Renal cortex interstitium (tissue), 11 donors: Measurements from ENCODE around the gene DENND4A. TPM values are rescaled to one million over a fixed set of nuclear protein-coding genes. Genes with fewer than 3 reads are reported as not detected.
"Not testable (repeated sequence)": the region's sequence is repeated elsewhere in the genome, so short reads cannot be mapped to it uniquely, and the experiment has no call there.

Source experiments
- DNase-seq, 11 donors: peaks; one replicate each; pipeline ENCODE4 v3.0.0-alpha.2; 2013; ENCODE audit warnings: low read depth in 9 of 11, low spot score in 4 of 11; ENCODE audit errors: extremely low read depth in 1 of 11
- polyA plus RNA-seq, 3 donors: library from polyadenylated mRNA; unstranded; fragments of 120-200 nt; gene quantifications; one replicate each; pipeline ENCODE4 v1.2.1, GENCODE V29; 2013; ENCODE audit not compliant: insufficient read length in 3 of 3

DENND4A gene
- polyA plus RNA-seq, 3 donors, result 14.8 to 21.2 (median 17.0) TPM

GRCh38 chr15:65623103-65623502, 169.0 kb downstream of the DENND4A start:
- DNase-seq, result no peak

- no peak for DNase-seq
Measured at GRCh38 chr15:65621638-65622037, 170.5 kb downstream of the DENND4A start, which contains the start of gene SLC24A1. Gene SLC24A1 (plus strand): TSS chr15:65621938. CDS start chr15:65624081, 2,143 bp downstream.

GRCh38 chr15:65620833-65621232, 171.3 kb downstream of the DENND4A start:
- DNase-seq, result no peak

- no peak for DNase-seq
Measured at GRCh38 chr15:65619626-65620290, 172.3 kb downstream of the DENND4A start.

- no peak for DNase-seq
Measured at GRCh38 chr15:65618560-65619109, 173.5 kb downstream of the DENND4A start.

- not testable (repeated sequence) for DNase-seq
Measured at GRCh38 chr15:65615887-65616286, 176.2 kb downstream of the DENND4A start.

GRCh38 chr15:65612949-65613744, 178.9 kb downstream of the DENND4A start:
- DNase-seq, result no peak

GRCh38 chr15:65612616-65612946, 179.5 kb downstream of the DENND4A start:
- no peak for DNase-seq

- DNase-seq, result peak in 2 of 11 donors; percentile 3 to 5
Measured at GRCh38 chr15:65611888-65612615, 180.0 kb downstream of the DENND4A start.

- peak; percentile 84 to 97 (median 95) for DNase-seq
Measured at GRCh38 chr15:65610871-65611718, 181.0 kb downstream of the DENND4A start, which contains the start of gene INTS14. Gene INTS14 (minus strand): TSS chr15:65611131. CDS start chr15:65607380, 3,751 bp downstream.

Other genes with a start within 250 kb of the DENND4A start
- gene INTS14, start 181.2 kb downstream of the DENND4A start, polyA plus RNA-seq, result 10 to 100 TPM; 46.4 to 55.7 (median 48.6) TPM
- gene SLC24A1, start 170.4 kb downstream of the DENND4A start, polyA plus RNA-seq, result 10 to 100 TPM; 18.8 to 23.2 (median 19.7) TPM
- 100 to 1,000 TPM; 241 to 309 (median 276) TPM for gene RAB11A, start 77.2 kb upstream of the DENND4A start, polyA plus RNA-seq